ENCODE results near the gene TSSK3. TPM values are rescaled to one million over a fixed set of nuclear protein-coding genes. Genes with fewer than 3 reads are reported as not detected.

The TSSK3 gene
- total and polyA plus RNA-seq, 2 donors (not counting 3 experiments of a cell fraction or from before 2014, with no cell fraction given) = 0.42 to 0.65 TPM

GRCh38 chr1:32335790-32336590 lies 26.3 kb upstream of the TSSK3 start, which contains the start of gene MARCKSL1:
TSS of gene MARCKSL1 (minus strand) at chr1:32336233. CDS start at chr1:32336033, 200 bp downstream.
- Histone ChIP-seq H3K79me2 (ENCODE audit: control insufficient read depth, insufficient read depth, low read length) (peaks cover 19% of the 10 kb centered on the region), H4K20me1 (replicated peaks; ENCODE audit: control insufficient read depth, extremely low read depth, insufficient read depth, low read length) (no peaks in the 10 kb centered on the region), H3K36me3 (ENCODE audit: control insufficient read depth in 2 of 2, extremely low read depth in 1 of 2, insufficient read depth in 2 of 2, low read length in 2 of 2) (peaks cover 9 to 22% of the 10 kb centered on the region in 2 experiments), H3K4me1 (ENCODE audit: control insufficient read depth, extremely low read depth, insufficient read depth, low read length) (peaks cover 14% of the 10 kb centered on the region), H3K27me3 (ENCODE audit: control insufficient read depth in 2 of 2, insufficient read depth in 2 of 2, low read length in 2 of 2) (no peaks in the 10 kb centered on the region), H3K9ac (replicated peaks; ENCODE audit: extremely low read depth, insufficient read depth, low read length) (peak within 1 kb of the TSS; percentile 77), H3K4me3 (replicated peaks in 1 of 3; ENCODE audit: insufficient read depth in 1 of 3, low read depth in 1 of 3, low read length in 3 of 3) (peak within 1 kb of the TSS; percentile 28 to 87 (median 80)), H3K9me3 (replicated peaks; ENCODE audit: control insufficient read depth, insufficient read depth, low read length) (no peaks in the 10 kb centered on the region), H3K27ac (ENCODE audit: insufficient read depth, low read depth, low read length) (peak within 1 kb of the TSS; percentile 49), H3K9me1 (replicated peaks; ENCODE audit: control insufficient read depth, extremely low read depth, insufficient read depth, low read length) (no peaks in the 10 kb centered on the region), H2AFZ (ENCODE audit: low read depth, low read length) (peak within 1 kb of the TSS; percentile 18), H3K4me2 (ENCODE audit: insufficient read depth, low read length) (peak within 1 kb of the TSS; percentile 60)
- dilution Hi-C loops (cut with MboI; ENCODE audit: extremely low pct_ligation_motif_present, low sequenced_read_pairs) (no loop called here), intact Hi-C loops (cut with micrococcal nuclease) (loop anchor here (1.0 to 5.0 kb wide), 6 partner anchors 15 to 114 kb away; partner anchors contain the start of genes BSDC1, EIF3I, FAM229A and TMEM234)
- TF ChIP-seq CTCF (IDR thresholded peaks at IDR 0.05; ENCODE audit: extremely low read depth in 1 of 2, insufficient read depth in 1 of 2, low read depth in 1 of 2, low read length in 2 of 2) (no peak), POLR2A (IDR thresholded peaks at IDR 0.05; ENCODE audit: low read depth, low read length) (peak; percentile 98), MAX (IDR thresholded peaks at IDR 0.05; ENCODE audit: insufficient read depth, insufficient read length) (no peak), POLR2AphosphoS5 (IDR thresholded peaks at IDR 0.05; ENCODE audit: insufficient read depth, low read depth, low read length) (peak; percentile 100)
- peak; percentile 75 for DNase-seq (ENCODE audit: low read depth, low spot score)
- CTCF ChIA-PET = interaction anchor here (0.6 to 1.7 kb wide), 16 partner anchors 9 to 198 kb away, joined by 3 to 12 read pairs (median 4); partner anchors contain the start of genes CCDC28B, FAM167B, FAM229A and TSSK3
- FAIRE-seq = peak; percentile 66
- BruUV-seq (replicated peaks) = no TSS peak
- POLR2A ChIA-PET = interaction anchor here (0.6 to 2.2 kb wide), 36 partner anchors 9 to 315 kb away, joined by 3 to 50 read pairs (median 4); partner anchors contain the start of genes BSDC1, FAM167B, IQCC and KPNA6
